K562 (cell line): ENCODE results near the gene SEC14L1. TPM values are rescaled to one million over a fixed set of nuclear protein-coding genes. Genes with fewer than 3 reads are reported as not detected.

Experiments used
- E4F1 ChIP-seq: fragments of 250-450 bp; sonication (Bioruptor Pico); IDR thresholded peaks from 2 replicates; pipeline ENCODE4 v1.5.0; 2021; ENCODE audit warnings: mild to moderate bottlenecking, borderline replicate concordance
- MEIS2 ChIP-seq: fragments of 450-650 bp; IDR thresholded peaks from 2 replicates; pipeline ENCODE4 v1.6.1; 2014; ENCODE audit warnings: mild to moderate bottlenecking; ENCODE audit not compliant: partially characterized antibody
- MYNN ChIP-seq, 2 experiments: sonication (generic); formaldehyde crosslinking in 1 of 2; IDR thresholded peaks; 2 replicates each; pipeline versions ENCODE4 v1.5.0 to v1.6.1; 2016 to 2020; ENCODE audit warnings: antibody characterized with exemption in 1 of 2, missing genetic modification reagents in 1 of 2
- POLR2H ChIP-seq: IDR thresholded peaks from 2 replicates; pipeline ENCODE4 v1.6.1; 2016; ENCODE audit warnings: missing genetic modification characterization, low read depth, mild to moderate bottlenecking, control low read depth, missing compliant biosample characterization, moderate library complexity
- SMAD3 ChIP-seq: fragments of 450-650 bp; formaldehyde crosslinking; conservative IDR thresholded peaks from 2 replicates; pipeline ENCODE4 v1.4.0; 2020; ENCODE audit warnings: mild to moderate bottlenecking
- TFAP4 ChIP-seq: sonication (generic); formaldehyde crosslinking; IDR thresholded peaks from 2 replicates; pipeline ENCODE4 v1.8.0; 2022; ENCODE audit warnings: missing genetic modification reagents, mild to moderate bottlenecking, moderate library complexity, borderline replicate concordance
- ZNF583 ChIP-seq: fragments of 250-450 bp; sonication (Bioruptor Pico); IDR thresholded peaks from 2 replicates; pipeline ENCODE4 v1.4.0; 2020
- polyA plus RNA-seq, 8 experiments: library from polyadenylated mRNA; depleted of rRNA in 4 of 8; stranded (reverse) in 5 of 8; unstranded in 3 of 8; fragments of >200 nt; fragmentation: Nextera tagmentation in 2 of 8; fragmentation: Illumina TruSeq in 1 of 8; extraction: Ambion mirVana in 2 of 8; extraction: Trizol in 1 of 8; gene quantifications; 2 replicates each; pipeline versions ENCODE4 v1.2.1 to v1.2.3, GENCODE V29; 2011 to 2014; ENCODE audit warnings: inconsistent platforms in 1 of 8, missing spikeins in 1 of 8
- total RNA-seq, 7 experiments: library from RNA; depleted of rRNA in 6 of 7; stranded (reverse); fragments of >200 nt in 6 of 7; fragmentation: Illumina TruSeq in 2 of 7; extraction: Trizol in 2 of 7; gene quantifications; 2 replicates each; pipeline versions ENCODE4 v1.2.1 to v1.2.3, GENCODE V29; 2011 to 2021; ENCODE audit warnings: low replicate concordance in 1 of 7
- TF ChIP-seq, protein P1 (sequence below), 2 experiments: IDR thresholded peaks in 1 of 2; conservative IDR thresholded peaks in 1 of 2; 2 replicates each; pipeline ENCODE4 v1.6.1; 2016; ENCODE audit warnings: low read depth in 2 of 2, mild to moderate bottlenecking in 1 of 2, missing compliant biosample characterization in 1 of 2, missing genetic modification characterization in 1 of 2, moderate library complexity in 1 of 2

Gene SEC14L1
- total and polyA plus RNA-seq, 9 of the 15 experiments (the other 6 are each of a cell fraction or from before 2014, with no cell fraction given), result 3.1 to 39.7 (median 15.2) TPM

GRCh38 chr17:77163001-77163400, 22.2 kb downstream of the SEC14L1 start (continued):
- TF ChIP-seq, protein P1, sequence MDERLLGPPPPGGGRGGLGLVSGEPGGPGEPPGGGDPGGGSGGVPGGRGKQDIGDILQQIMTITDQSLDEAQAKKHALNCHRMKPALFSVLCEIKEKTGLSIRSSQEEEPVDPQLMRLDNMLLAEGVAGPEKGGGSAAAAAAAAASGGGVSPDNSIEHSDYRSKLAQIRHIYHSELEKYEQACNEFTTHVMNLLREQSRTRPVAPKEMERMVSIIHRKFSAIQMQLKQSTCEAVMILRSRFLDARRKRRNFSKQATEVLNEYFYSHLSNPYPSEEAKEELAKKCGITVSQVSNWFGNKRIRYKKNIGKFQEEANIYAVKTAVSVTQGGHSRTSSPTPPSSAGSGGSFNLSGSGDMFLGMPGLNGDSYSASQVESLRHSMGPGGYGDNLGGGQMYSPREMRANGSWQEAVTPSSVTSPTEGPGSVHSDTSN (CRISPR knock-in tag; IDR thresholded peaks at IDR 0.05; ENCODE audit: low read depth), result no peak
- TF ChIP-seq, protein P1 (tag; conservative IDR thresholded peaks at IDR 0.05; ENCODE audit: low read depth), result 0 out of 2 replicates have a peak, but pooled peaks have one; percentile 20
- TF ChIP-seq SMAD3 (no peak), TFAP4 (peak; percentile 13; the same call in 1 of the 2 replicates), MYNN (IDR thresholded peaks at IDR 0.05) (no peak), MYNN (CRISPR knock-in tag; IDR thresholded peaks at IDR 0.05) (no peak), ZNF583 (CRISPR knock-in tag) (no peak), POLR2H (tag) (no peak), E4F1 (CRISPR knock-in tag) (no peak), MEIS2 (peak; percentile 37)
- TF ChIP-seq, all 486 proteins: peak for 11
